ENCODE data around the gene SCYGR1.
"Not testable (repeated sequence)": the region's sequence is repeated elsewhere in the genome, so short reads cannot be mapped to it uniquely, and the experiment has no call there.

Gene SCYGR1, protein sequence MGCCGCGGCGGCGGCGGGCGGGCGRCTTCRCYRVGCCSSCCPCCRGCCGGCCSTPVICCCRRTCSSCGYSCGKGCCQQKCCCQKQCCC

GRCh38 chr2:227387583-227387982, at the start of gene SCYGR1:
TSS of gene SCYGR1 (minus strand) at chr2:227387949. CDS start at chr2:227387949, 0 bp downstream.
- DNase-seq = not testable (repeated sequence)

- no peak for DNase-seq
Measured at GRCh38 chr2:227436436-227437174, 48.9 kb upstream of the SCYGR1 start.

DNA sequence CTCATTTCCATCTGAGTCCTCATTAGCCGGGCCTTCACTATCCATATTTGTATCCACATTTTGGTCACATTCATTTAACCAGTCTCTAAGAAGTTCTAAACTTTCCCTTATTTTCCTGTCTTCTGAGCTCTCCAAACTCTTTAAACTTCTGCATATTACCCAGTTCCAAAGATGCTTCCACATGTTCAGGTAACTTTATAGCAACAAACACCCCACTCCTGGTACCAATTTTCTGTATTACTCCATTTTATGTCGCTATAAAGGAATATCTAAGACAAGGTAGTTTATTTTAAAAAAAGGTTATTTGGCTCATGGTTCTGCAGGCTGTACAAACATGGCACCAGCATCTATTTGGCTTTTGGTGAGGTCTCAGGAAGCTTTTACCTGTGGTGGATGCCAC, 45.4 kb upstream of the SCYGR1 start:
- no peak for DNase-seq

- DNase-seq = no peak
Measured at GRCh38 chr2:227430639-227431038, 42.9 kb upstream of the SCYGR1 start.

DNA sequence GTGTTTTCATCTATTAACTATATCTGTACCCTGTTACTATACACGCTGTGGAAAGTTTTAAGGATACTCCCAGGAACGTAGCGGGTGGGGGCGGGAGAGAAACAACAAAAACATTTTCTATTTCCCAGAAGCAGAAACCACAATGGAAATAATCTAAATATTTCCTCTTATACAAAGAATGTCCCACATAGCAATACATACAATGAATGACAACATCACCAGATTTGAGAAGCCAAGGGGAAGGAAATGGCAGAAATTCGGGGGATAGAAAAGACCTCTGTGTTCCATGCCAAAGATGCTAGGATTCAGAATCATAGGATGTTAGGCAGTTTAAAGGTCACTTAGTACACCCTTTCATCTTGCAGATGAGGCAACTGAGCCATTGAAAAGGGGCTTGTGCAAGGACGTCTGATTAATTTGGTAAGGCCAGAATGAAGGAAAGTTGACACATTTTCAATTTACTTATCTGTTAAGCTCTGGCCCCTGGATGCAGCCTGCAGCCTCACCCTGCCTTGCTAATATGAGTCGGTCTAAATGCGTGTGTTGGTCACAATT, 41.1 kb upstream of the SCYGR1 start:
- no peak for DNase-seq

DNA sequence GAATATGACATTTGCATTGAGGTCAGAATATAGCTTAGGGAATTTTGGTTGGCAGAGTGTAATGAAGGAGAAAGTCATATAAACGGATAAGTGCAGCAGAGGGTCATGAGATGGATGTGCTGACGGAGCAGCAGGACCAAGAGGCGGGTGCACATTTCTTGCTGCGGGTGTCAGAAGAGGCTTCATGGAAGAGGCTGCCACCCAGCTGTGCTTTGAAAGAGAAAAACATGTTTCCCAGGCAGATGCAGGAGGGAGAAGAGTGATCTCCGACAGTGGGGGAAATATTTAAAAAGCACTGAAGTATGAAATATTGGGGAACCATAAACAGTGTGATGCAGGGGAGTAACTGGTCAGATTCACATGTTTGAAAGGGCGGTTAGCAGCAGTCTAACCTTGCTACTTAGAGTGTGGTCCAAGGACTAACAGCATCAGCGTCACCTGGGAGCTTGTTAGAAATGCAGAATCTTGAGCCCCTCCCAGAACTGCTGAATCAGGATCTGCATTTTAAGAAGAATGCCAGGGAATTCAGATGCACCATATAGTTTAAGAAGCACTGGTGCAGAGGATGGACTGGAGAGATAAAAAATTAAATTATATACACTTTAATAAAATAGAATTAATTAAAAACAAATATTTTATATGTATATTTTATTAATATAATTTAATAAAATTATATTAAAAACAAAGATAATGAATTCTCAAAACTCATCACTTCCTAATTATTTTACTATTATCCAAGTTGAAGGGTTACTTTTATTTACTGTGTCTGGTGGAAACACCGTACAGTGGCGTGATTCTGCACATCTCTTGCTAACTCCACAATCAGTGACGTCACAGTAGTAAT, 36.1 kb upstream of the SCYGR1 start:
- DNase-seq = no peak

DNA sequence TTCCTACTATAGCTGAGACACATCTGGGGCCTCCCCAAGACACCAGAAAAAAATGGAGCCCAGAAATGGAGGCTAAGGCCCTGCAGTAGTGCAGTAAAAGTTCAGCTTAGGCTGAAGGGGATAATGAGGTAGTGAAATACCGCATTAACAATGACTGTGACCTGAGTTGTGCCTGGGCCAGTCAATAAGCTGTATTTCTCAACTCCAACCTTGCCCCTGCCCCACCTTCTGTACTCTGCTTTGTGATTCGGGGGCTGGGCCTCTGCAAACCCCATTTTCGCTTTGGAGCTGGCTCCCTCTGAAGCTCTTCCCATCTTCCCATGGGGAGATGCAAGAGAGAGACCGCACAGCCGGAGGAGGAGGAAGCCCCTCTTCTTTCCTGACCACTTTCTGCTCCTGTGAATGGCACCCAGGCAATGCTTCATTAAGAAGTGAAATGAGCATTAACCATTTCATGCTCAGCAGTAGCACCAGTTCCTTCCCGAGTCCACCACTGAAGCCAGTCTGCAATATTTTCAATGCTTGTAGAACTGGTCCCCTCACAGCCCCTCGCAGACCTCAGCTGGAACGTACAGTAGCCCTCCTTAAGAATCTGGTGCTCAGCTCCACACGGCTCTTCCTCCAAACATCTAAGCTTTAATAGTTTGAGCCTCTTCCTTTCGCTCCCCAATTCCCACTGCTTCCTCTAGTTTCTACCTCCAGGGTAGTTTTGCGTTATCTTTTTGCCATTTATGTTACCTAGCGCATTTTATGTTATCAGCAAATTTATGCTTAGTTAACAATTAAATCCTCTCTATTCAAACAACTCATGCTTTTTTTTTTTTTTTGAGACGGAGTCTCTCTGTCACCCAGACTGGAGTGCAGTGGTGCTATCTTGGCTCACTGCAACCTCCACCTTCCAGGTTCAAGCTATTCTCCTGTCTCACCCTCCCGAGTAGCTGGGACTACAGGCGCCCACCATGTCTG, 32.6 kb upstream of the SCYGR1 start:
- no peak for DNase-seq

DNA sequence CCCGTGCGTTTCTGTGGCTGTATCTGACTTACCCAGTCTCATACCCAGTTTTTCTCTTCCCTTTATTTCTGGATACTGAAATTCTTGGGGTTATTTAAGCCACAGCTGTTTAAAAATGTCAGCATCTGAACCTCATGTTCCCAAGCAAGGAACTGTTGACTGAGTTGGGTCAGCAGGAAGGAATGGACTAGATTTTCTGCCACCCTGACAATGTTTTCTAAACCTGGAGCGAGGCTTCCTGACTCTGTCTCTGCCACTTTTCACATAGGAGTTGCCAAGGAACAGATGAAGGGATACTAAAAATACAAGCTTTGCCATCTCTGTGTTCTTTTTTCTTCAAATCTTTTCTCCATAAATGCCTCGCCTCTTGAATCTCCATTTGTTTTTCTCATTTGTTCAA, 29.0 kb upstream of the SCYGR1 start:
- DNase-seq = no peak

DNA sequence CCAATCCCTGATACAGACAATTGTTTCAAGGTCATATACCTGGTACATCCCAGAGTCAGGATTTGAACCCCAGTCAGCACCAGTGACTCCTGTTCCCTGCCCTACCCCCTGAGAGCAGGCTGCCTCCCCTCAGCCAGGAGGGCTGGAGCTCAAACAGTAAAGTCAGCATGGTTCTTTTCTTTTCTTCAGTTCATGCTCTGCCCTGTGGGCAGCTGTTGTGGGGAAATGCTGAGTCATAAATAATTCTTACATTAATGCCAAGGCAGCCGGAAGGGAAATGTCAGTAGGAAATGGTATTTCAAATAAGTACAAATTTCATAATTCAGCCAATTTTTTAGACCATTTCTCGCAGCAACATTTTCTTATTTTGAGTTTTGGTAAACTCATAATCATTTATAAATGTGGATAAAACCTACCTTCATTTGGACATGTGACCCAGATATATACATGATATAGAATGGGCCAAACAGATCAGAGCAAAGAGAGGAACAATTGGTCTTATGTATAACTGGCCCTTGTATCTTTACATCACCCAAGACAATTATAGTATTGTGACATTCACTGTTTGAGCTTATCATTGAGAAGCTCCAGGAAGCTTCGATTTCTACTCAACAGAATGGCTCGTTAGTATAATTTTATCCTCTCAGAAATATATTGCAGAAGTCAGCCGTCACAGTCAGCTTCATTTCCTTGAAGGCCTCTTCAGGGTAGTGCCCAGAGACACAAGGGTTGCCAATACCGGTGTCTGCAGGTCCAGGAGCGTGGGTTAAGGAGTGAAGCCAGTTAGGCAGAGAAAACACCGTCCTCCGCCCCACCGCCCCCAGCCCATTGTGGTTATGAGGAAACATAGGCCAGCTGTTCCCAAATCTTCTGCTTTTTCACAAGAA, 28.0 kb upstream of the SCYGR1 start:
- DNase-seq = no peak

DNA sequence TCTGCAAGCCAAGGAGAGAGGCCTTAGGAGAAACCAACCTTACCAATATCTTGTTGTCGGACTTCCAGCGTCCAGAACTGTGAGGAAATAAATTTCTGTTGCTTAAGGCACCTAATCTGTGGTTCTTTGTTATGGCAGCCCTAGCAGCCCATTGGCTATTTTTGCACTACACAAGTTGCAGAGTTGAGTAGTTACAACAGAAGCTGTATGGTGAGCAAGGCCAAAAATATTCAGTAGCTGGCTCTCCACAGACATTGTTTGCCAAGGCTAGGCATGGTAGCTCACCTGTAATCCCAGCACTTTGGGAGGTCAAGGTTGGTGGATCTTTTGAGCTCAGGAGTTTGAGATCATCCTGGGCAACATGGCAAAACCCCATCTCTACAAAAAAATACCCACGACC, 27.1 kb upstream of the SCYGR1 start:
- DNase-seq = no peak

GRCh38 chr2:227413371-227413770, 25.6 kb upstream of the SCYGR1 start:
- no peak for DNase-seq

- no peak for DNase-seq
Measured at GRCh38 chr2:227412877-227413276, 25.1 kb upstream of the SCYGR1 start.

GRCh38 chr2:227411990-227412350, 24.2 kb upstream of the SCYGR1 start:
- no peak for DNase-seq

- DNase-seq = peak; percentile 37 to 64
Measured at GRCh38 chr2:227411320-227411989, 23.7 kb upstream of the SCYGR1 start.

DNA sequence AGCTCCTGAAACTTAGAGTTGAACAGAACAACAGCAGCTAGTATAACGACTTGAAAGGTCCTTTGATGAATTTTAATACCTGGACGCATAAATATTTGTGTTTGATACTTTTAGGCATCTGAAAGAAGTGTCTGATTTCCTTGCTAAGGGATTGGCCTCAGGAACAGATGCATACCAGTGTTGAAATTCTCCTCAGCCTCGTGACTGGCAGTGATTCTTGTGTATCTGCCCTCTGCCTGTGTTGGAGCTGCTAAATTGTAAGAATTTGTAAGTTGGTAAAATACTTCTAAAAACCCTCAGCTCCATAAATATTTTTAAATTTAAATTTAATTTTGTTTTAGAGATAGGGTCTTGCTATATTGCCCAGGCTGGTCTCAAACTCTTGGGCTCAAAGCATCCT, 22.4 kb upstream of the SCYGR1 start:
- no peak for DNase-seq

DNA sequence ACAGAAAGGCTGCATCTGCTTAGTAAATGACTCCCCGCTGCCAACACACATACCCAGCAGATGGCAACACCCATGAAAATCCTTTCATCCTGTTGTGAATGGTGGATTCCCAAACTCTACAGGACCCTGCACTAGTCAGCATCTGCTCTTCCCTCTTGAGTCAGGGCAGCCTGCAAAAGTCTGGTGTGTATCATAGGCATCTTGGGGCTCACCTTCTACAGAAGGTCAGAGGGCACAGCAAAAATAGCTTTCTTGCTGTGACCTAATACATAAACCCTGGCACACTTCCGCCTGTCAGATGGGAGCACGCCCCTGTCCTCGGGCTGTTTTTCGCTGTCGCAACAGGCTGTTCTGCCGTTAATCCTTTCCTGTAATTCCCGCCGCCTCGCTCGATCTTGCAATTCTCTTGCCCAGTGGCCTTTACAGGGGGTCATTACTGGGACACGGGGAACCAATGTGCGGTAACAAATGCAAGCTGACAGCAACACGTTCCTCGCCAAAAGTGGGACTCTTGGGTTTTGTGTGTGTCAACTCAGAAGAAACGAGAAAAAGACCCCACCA, 19.9 kb upstream of the SCYGR1 start:
- no peak for DNase-seq

DNA sequence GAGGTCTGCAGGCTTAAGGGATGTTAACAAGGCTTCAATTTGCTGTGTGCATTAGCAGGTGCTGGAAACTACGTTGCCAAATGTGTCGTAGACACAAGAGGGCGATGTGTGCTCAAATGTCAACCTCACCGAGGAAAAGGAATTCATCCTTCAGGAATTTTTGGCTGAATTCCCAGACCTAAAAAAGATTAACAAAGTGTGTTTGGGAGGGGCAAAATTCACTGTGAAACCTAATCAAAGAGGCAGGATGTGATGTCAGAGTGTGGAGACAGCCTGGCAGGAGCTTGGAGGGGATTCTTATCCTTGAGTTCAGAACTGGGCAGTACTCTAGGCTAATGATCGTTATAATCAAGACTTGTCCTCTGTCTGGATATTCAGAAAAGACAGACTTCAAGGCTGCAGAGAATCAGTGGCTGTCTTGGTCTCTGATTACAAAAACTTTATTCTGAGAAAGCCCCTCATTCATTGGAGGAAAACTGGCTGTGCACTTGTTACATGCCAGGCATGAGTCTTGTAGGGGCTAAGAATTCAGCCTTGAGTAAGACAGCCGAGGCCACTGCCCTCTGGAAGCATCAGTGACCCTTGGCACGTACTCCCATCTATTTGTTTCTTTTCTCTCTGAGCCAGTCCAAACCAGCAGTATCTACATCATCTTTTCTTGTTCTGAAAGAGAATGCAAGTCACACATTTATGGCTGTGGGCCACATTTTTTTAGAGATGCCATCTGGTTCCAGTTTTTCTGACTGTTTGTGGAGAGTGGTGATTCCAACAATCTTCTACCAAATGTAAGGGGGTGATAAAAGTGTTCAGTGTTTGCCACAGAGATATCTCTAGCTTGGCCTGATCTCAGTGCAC, 18.7 kb upstream of the SCYGR1 start:
- no peak for DNase-seq

- no peak for DNase-seq
Measured at GRCh38 chr2:227404585-227405271, 17.0 kb upstream of the SCYGR1 start.

DNA sequence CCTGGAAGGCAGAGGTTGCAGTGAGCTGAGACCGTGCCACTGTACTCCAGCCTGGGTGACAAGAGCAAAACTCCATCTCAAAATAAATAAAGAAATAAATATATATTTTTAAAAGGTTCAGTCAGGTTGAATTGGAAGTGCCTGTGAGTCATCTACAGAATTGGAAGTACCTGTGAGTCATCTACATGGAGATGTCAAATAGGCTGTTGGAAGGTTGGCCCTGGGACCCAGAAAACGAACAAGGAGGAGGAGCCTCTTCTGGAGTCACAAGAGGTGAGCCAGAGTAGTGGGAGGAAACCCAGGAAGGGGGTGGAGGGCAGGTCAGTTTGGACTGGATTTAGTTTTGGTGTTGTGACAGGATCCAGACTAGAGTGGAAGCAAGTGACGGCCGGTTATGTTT, 15.2 kb upstream of the SCYGR1 start:
- no peak for DNase-seq

Measured in activated CD4-positive, alpha-beta T cell treated with anti-CD3 and anti-CD28 coated beads for 4 hours (primary cell).